Subcutaneous abdominal adipose tissue (tissue), 5 donors: Measurements from ENCODE around the gene TAF6L.
"Not testable (repeated sequence)": the region's sequence is repeated elsewhere in the genome, so short reads cannot be mapped to it uniquely, and the experiment has no call there.

Experiments used
- H3K27ac ChIP-seq: one replicate; pipeline ENCODE4 v1.7.0; 2013; ENCODE audit warnings: low read depth, mild to moderate bottlenecking, inconsistent platforms, low read length, moderate library complexity
- H3K27me3 ChIP-seq, 5 donors: one replicate each; pipeline ENCODE4 v1.7.0; 2013; ENCODE audit warnings: low read length in 5 of 5, inconsistent platforms in 1 of 5; ENCODE audit not compliant: control insufficient read depth in 5 of 5, insufficient read depth in 4 of 5
- H3K36me3 ChIP-seq, 5 donors: one replicate each; pipeline ENCODE4 v1.7.0; 2013; ENCODE audit warnings: low read length in 5 of 5; ENCODE audit not compliant: control insufficient read depth in 5 of 5, insufficient read depth in 5 of 5
- H3K4me1 ChIP-seq, 5 donors: one replicate each; pipeline ENCODE4 v1.7.0; 2013; ENCODE audit warnings: low read length in 5 of 5, mild to moderate bottlenecking in 3 of 5, moderate library complexity in 1 of 5; ENCODE audit not compliant: control insufficient read depth in 5 of 5, insufficient read depth in 5 of 5
- H3K4me3 ChIP-seq, 5 donors: one replicate each; pipeline ENCODE4 v1.7.0; 2013; ENCODE audit warnings: low read length in 5 of 5, low read depth in 1 of 5
- H3K9ac ChIP-seq, 5 donors: one replicate each; pipeline ENCODE4 v1.7.0; 2013; ENCODE audit warnings: low read length in 5 of 5, mild to moderate bottlenecking in 4 of 5, moderate library complexity in 3 of 5
- H3K9me3 ChIP-seq, 5 donors: one replicate each; pipeline ENCODE4 v1.7.0; 2013; ENCODE audit warnings: low read length in 5 of 5; ENCODE audit not compliant: control insufficient read depth in 5 of 5
- donor health status: healthy.
- donor health status: healthy.
- donor health status: healthy.
- donor health status: healthy.
- donor health status: healthy.

The TAF6L gene

DNA sequence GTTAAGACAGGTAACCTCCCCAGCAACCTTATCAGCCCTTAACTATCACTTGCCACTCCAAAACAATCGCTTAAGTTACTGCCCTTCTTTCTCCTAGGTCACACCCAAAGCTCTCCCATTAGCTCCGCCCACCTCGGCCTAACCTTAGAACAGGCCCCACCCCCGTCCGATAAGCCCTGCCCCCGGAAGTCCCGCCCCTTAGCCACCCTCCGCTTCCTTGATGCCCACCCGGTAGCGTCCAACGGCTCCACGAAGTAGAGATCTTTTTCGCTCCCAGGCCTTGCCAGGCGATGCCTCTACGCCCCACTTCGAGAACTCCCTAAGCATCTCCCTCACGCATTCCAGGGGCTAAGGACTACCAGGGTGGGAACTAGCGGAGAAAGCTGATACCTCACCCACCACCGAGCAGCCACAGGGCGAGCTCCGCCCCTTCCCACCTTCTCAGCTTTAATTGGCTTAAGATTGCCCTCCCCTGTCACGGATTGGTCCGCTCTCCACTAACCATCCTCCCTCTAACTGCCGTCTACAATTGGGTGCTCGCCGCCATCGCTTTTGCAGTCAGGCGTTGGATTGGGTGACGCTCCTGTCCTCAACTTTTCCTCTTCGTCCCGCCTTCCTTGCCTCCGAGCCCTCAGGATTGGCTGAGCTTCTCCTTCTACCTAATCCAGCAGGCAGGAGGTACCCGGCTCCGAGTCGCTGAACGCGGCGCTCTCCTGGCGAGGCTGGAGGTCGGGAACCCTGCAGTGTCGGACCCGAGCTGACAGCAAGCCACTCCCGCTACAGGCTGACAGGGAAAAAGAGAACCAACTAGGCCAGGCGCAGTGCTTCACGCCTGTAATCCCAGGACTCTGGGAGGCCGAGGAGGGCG lies 17.2 kb upstream of the TAF6L start, which contains the start of gene ZBTB3:
TSS of gene ZBTB3 (minus strand) at position 425 of the 868 bp plus-strand sequence. CDS start 496 bp downstream, outside the sequence.
- no peaks in the 10 kb centered on the region for H3K9me3 ChIP-seq
- peak within 1 kb of the TSS; percentile 84 for H3K27ac ChIP-seq
- H3K9ac ChIP-seq, result peak within 1 kb of the TSS in 4 of 5 donors; percentile 77 to 84 (median 82)
- no peaks in the 10 kb centered on the region for H3K27me3 ChIP-seq
- peak within 1 kb of the TSS; percentile 96 to 100 (median 99) for H3K4me3 ChIP-seq
- H3K4me1 ChIP-seq, result peaks cover 13 to 27% (median 18%) of the 10 kb centered on the region in 5 donors
- peaks cover 0 to 14% (median 11%) of the 10 kb centered on the region in 5 donors for H3K36me3 ChIP-seq

DNA sequence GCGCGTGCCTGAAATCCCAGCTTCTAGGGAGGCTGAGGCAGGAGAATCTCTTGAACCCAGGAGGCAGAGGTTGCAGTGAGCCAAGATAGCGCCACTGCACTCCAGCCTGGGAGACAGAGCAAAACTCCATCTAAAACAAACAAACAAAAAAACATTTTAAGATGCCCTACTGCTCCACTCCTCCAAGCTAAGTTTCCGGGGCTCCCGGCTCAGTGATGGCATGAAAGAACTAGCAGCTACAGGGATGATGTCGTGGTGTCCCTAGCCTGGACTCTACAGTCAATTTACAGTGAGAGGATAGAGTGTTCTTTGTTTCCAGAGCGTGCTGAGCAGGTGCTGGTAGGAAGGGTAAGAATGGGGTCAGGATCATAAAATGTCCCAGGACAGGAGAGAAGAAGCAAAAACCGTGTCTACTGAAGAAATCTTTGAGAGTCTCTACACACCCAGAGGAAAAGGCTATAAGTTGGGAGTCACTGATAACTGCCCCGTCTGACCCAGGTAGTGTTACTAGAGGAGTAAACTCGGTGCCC lies 16.0 kb upstream of the TAF6L start:
- Histone ChIP-seq H3K27me3 (no peaks in the 10 kb centered on the region), H3K9ac (no peak overlapping the region), H3K9me3 (no peaks in the 10 kb centered on the region), H3K4me3 (no peak overlapping the region), H3K36me3 (peaks cover 0 to 13% (median 11%) of the 10 kb centered on the region in 5 donors), H3K27ac (no peak overlapping the region), H3K4me1 (peaks cover 13 to 27% (median 18%) of the 10 kb centered on the region in 5 donors)

DNA sequence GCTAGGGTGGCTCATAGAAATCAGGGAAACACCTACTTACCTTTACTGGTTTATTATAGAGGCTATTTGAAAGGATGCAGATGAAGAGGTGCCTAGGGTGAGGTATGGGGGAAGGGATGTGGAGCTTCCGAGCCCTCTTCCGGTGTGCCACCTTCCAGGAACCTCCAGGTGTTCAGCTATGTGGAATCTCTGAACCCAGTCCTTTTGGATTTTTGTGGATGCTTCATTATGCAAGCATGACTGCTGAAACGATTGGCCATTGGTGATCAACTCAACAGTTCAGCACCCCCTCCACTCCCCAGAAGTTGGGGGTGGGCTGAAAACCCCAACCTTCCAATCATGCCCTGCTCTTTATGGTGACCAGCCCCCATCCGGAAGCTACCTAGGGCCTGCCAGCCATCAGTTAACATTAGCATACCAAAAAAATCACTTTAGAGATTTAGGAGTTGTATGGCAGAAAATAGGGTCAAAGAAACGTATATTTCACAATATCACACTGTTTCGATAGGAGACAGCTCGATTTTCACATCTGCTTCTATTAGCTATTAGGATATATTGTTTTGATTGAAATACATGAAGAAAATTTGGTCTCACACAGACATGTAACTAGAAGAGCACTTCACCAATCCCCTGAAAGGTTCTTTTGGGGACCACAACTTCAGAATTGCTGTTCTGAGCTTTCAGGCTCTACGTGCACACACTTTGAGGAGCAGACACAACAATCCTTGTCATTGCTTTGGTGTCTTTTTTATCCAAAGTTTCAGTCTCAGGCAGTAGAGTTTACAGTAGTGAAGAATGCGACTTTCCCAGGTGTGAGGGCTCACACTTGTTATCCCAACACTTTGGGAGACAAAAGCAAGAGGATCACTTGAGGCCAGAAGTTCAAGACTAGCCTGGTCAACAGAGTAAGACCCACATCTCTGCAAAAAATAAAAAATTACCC lies 13.1 kb upstream of the TAF6L start:
- no peaks in the 10 kb centered on the region for H3K27me3 ChIP-seq
- H3K4me3 ChIP-seq, result no peak overlapping the region
- H3K9ac ChIP-seq, result no peak overlapping the region
- H3K27ac ChIP-seq, result no peak overlapping the region
- H3K4me1 ChIP-seq, result peaks cover 12 to 26% (median 20%) of the 10 kb centered on the region in 5 donors
- H3K36me3 ChIP-seq, result peaks cover 0 to 6% (median 0%) of the 10 kb centered on the region in 5 donors
- no peaks in the 10 kb centered on the region for H3K9me3 ChIP-seq

DNA sequence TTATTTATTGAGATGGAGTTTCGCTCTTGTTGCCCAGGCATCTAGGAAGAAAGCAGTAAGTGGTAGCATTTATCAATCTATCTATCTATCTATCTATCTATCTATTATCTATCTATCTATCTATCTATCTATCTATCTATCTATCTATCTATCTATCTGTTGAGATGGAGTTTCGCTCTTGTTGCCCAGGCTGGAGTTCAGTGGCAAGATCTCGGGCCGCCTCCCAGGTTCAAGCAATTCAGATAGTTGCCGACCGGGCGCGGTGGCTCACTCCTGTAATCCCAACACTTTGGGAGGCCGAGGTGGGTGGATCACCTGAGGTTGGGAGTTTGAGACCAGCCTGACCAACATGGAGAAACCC lies 10.3 kb upstream of the TAF6L start:
- not testable (repeated sequence) for H3K27me3 ChIP-seq, H3K27ac ChIP-seq, H3K9me3 ChIP-seq, H3K9ac ChIP-seq
- peak overlapping the region; percentile 11 to 92 (median 48) for H3K4me3 ChIP-seq
- peaks cover 0 to 13% (median 7%) of the 10 kb centered on the region in 5 donors for H3K36me3 ChIP-seq
- H3K4me1 ChIP-seq, result peaks cover 4 to 18% (median 15%) of the 10 kb centered on the region in 5 donors

DNA sequence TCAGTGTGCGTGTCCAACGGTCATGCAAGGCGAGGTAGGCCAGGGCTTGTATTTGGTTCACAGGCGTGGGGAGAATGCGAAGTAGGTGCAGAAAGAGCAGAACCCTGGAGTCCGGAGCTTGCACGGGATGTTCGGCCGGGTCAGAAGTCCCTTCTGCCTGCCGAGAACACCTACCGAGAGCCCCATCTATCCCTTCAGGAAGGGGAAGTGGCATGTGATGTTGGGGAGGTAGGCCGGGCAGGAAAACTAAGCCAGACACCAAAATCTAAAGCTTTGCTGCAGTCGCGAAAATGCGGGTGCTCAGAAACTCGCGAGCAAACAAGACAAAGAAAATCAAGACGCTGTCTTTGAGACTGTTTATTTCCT lies 435 bp upstream of the TAF6L start:
- Histone ChIP-seq H3K4me3 (peak overlapping the region; percentile 75 to 86 (median 81)), H3K27me3 (peaks cover 0 to 4% (median 0%) of the 10 kb centered on the region in 5 donors), H3K9me3 (no peaks in the 10 kb centered on the region), H3K9ac (peak overlapping the region; percentile 3 to 89 (median 80)), H3K36me3 (peaks cover 6 to 33% (median 23%) of the 10 kb centered on the region in 5 donors), H3K27ac (peak overlapping the region; percentile 78), H3K4me1 (peaks cover 7 to 24% (median 20%) of the 10 kb centered on the region in 5 donors)

DNA sequence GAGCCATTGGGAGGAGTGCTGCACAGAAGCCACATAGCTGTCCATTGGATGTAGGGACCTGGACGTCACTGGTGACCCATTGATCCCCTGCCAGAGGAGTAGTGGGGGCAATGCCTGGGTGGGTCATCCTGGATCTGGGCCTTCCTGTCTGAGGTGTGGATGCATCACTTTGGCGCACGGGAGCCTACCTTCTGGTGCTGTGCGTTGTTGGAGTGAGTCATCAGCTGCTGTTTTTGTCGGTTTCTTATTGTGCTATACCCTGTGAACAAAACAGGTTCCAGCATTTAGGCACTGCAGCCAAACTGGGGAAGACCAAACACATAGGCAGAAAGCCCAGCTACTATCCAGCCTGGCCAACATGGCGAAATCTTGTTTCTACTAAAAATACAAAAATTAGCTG lies 3.2 kb downstream of the TAF6L start:
- peaks cover 7 to 24% (median 20%) of the 10 kb centered on the region in 5 donors for H3K4me1 ChIP-seq
- H3K9ac ChIP-seq, result no peak overlapping the region
- no peak overlapping the region for H3K27ac ChIP-seq
- no peak overlapping the region for H3K4me3 ChIP-seq
- H3K9me3 ChIP-seq, result no peaks in the 10 kb centered on the region
- H3K36me3 ChIP-seq, result peaks cover 0 to 43% (median 32%) of the 10 kb centered on the region in 5 donors
- H3K27me3 ChIP-seq, result peaks cover 0 to 4% (median 0%) of the 10 kb centered on the region in 5 donors

DNA sequence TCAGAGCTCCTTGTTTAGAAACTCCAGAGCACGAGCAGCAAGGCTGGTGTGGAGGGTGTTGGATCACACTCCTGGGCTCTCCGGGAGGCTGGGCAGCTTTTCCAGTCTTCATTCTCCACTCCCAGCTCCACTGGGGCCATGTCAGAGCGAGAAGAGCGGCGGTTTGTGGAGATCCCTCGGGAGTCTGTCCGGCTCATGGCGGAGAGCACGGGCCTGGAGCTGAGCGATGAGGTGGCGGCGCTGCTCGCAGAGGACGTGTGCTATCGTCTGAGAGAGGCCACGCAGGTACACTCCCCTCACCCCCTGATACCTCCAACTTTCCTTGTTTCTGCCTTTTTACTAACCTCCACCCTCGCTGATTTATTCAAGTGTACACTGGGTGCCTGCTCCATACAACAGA lies 4.5 kb downstream of the TAF6L start:
- Histone ChIP-seq H3K36me3 (peaks cover 0 to 47% (median 32%) of the 10 kb centered on the region in 5 donors), H3K27me3 (peaks cover 0 to 4% (median 0%) of the 10 kb centered on the region in 5 donors), H3K4me1 (peaks cover 5 to 13% (median 10%) of the 10 kb centered on the region in 5 donors), H3K4me3 (no peak overlapping the region), H3K9ac (peak overlapping the region in 1 of 5 donors; percentile 16), H3K9me3 (no peaks in the 10 kb centered on the region), H3K27ac (no peak overlapping the region)

DNA sequence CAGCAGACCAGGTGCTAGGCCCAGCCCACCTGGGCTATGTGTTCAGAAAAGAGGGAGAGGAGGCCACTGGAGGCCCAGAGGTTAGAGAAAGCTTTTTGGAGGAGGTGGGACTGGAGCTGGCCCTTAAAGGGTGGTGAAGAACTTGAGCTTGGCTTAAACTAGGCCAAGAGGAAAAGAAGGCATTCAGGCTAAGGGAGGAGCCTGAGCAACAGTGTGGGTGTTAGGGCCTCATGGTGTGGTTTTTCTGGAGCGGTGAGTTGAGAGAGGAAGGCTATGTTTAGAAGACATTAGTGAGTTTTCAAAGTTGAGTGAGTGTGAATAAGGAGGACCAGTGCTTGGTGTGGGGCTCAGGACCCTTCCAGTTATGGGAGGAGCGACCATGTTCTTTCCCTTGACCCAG lies 6.2 kb downstream of the TAF6L start:
- Histone ChIP-seq H3K27ac (no peak overlapping the region), H3K4me1 (no peaks in the 10 kb centered on the region), H3K27me3 (no peaks in the 10 kb centered on the region), H3K9me3 (no peaks in the 10 kb centered on the region), H3K36me3 (peaks cover 0 to 55% (median 40%) of the 10 kb centered on the region in 5 donors), H3K4me3 (no peak overlapping the region), H3K9ac (peak overlapping the region in 1 of 5 donors; percentile 4)

DNA sequence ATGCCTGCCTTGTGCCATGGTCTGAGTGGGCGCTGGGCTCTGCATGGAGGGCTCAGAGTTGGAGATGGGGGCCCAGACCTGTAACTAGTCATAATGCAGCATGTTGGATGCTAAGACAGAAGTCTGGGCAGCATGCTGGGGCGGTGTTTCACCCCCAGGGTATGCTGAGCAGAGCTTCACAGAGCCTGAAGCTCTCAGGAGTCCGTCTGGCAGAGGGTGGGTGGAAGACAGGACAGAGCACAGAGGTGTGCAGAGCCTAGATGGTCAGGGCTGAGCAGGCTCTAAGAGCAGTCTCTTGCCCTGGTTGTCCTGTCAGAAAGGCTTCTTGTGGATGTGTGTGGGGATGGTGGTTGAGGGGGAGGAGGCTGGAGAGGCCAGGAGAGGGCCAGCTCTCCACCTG lies 7.2 kb downstream of the TAF6L start:
- Histone ChIP-seq H3K36me3 (peaks cover 0 to 61% (median 46%) of the 10 kb centered on the region in 5 donors), H3K27ac (no peak overlapping the region)

More for the DNA sequence above, 7.2 kb downstream of the TAF6L start:
- Histone ChIP-seq H3K4me3 (no peak overlapping the region), H3K9me3 (no peaks in the 10 kb centered on the region), H3K27me3 (no peaks in the 10 kb centered on the region), H3K4me1 (no peaks in the 10 kb centered on the region), H3K9ac (peak overlapping the region in 1 of 5 donors; percentile 28)
